Endothelial cell of umbilical vein (primary cell): ENCODE measurements around the gene NEDD4L.

Experiments used
- CTCF ChIP-seq, 2 donors: IDR thresholded peaks; 1 replicate in 1 of 2; 2 replicates in 1 of 2; pipeline ENCODE4 v1.5.1; 2011; ENCODE audit warnings: low read length in 2 of 2, mild to moderate bottlenecking in 2 of 2, moderate library complexity in 2 of 2, control low read depth in 1 of 2, inconsistent platforms in 1 of 2, low read depth in 1 of 2; ENCODE audit not compliant: insufficient read depth in 1 of 2; ENCODE audit errors: extremely low read depth in 1 of 2
- EZH2 ChIP-seq: IDR thresholded peaks from 2 replicates; pipeline ENCODE4 v1.6.1; 2012; ENCODE audit warnings: borderline replicate concordance, low read depth, mild to moderate bottlenecking, moderate library complexity, low read length, inconsistent platforms; ENCODE audit not compliant: severe bottlenecking
- FOS ChIP-seq: IDR thresholded peaks from 2 replicates; pipeline ENCODE4 v1.6.1; 2011; ENCODE audit warnings: mild to moderate bottlenecking, low read length, moderate library complexity, borderline replicate concordance; ENCODE audit not compliant: insufficient read depth
- GATA2 ChIP-seq: IDR thresholded peaks from 2 replicates; pipeline ENCODE4 v1.7.0; 2011; ENCODE audit warnings: low read depth, mild to moderate bottlenecking, moderate library complexity, mixed read lengths, low read length; ENCODE audit not compliant: insufficient read length, insufficient read depth
- MAX ChIP-seq: IDR thresholded peaks from 2 replicates; pipeline ENCODE4 v1.6.1; 2011; ENCODE audit not compliant: insufficient read depth, insufficient read length
- MYC ChIP-seq: IDR thresholded peaks from one replicate; pipeline ENCODE4 v1.6.1; 2011; ENCODE audit warnings: mild to moderate bottlenecking, low read depth, low read length
- POLR2A ChIP-seq: IDR thresholded peaks from 2 replicates; pipeline ENCODE4 v1.6.1; 2012; ENCODE audit warnings: low read depth, mild to moderate bottlenecking, control low read depth, low read length
- POLR2AphosphoS5 ChIP-seq: IDR thresholded peaks from 2 replicates; pipeline ENCODE4 v1.6.1; 2012; ENCODE audit warnings: low read depth, mild to moderate bottlenecking, control low read depth, low read length, moderate library complexity; ENCODE audit not compliant: insufficient read depth

- TF ChIP-seq POLR2A (no peak), CTCF (IDR thresholded peaks at IDR 0.05; ENCODE audit: extremely low read depth in 1 of 2, insufficient read depth in 1 of 2, low read depth in 1 of 2, low read length in 2 of 2) (no peak), EZH2 (no peak), MYC (no peak), GATA2 (no peak), MAX (no peak), FOS (peak; percentile 38), POLR2AphosphoS5 (no peak)
These were observed 152.1 kb downstream of the NEDD4L start for GRCh38 chr18:58196164-58196563.
